HG03039 (cell line): ENCODE measurements around the gene EDEM1.
"Not testable (repeated sequence)": the region's sequence is repeated elsewhere in the genome, so short reads cannot be mapped to it uniquely, and the experiment has no call there.

ENCODE experiments used
- ATAC-seq: cut with Tn5 transposase; IDR thresholded peaks from one replicate; pipeline ENCODE4 v1.9.1; 2021; ENCODE audit warnings: mild to moderate bottlenecking, moderate library complexity; ENCODE audit not compliant: unreplicated experiment

Gene EDEM1

GRCh38 chr3:5187156-5187919 lies at the start of gene EDEM1:
Gene EDEM1 (plus strand): TSS chr3:5187707. CDS start chr3:5187806, 99 bp downstream.
- ATAC-seq: peak; percentile 86

DNA sequence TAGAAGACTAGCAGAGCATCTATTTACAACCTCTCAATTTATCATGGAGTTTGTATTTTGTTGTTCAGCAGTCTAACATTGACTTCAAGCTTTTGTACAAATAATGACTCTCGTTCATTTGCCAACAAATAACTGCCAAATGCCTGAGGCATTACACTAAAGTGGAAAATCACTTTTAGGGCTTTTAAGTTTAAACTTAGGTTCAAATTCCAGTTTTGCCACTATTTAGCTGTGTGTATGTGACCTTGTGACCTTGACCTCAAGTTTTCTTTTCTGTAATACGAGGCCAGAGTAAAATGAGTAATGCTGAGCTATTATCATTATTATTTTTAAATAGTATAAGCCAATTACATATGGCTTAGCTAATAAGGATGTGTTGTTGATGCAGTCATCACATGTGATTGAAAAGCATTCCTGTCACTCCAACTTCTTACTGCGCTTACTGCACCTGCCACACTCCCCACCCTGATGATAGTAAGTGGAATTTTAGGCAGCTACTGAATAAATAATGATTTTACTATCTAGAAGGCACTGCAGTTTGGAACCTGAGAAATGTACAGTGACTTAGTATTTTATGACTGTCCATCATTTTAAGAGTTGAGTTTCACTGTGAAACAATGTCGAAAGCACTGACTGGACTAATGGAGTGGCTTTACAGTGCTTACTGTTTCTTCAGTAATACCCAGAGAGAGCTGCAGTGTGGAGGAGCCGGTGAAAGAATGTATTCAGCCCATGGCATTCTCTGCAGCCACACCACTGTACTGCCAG lies 49.1 kb upstream of the EDEM1 start:
- ATAC-seq: no peak

DNA sequence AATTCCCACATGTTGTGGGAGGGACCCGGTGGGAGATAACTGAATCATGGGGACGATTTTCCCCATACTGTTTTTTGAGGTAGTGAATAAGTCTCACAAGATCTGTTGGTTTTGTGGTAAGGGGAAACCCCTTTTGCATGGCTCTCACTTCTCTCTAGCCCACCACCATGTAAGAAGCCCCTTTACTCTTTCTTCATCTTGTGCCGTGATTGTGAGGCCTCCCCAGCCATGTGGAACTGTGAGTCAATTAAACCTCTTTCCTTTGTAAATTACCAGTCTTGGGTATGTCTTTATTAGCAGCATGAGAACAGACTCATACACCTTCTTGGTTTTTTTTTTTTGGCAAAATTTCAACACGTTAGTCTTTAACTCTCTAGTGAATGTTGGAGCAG lies 47.3 kb upstream of the EDEM1 start:
- peak; percentile 46 for ATAC-seq

DNA sequence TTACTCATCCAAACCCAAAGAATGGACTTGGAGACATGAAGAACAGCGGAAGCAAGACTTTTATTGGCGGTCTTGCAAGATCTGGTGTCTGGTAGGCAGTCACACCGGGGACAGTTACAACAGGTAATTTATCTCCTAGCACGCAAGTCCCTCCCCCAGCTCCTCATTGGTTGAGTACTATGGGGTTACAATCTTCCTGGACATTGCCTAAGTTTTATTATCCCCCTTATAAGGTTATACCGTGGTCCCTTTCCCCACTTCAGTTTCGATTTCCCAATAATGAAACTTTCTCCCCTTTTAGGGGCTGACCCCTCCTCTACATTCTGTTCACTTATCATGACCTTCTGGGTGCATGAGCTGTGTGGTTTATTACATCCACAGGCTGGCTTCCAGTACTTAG lies 46.7 kb upstream of the EDEM1 start:
- ATAC-seq: no peak

- ATAC-seq: no peak
Measured at GRCh38 chr3:5141760-5142159, 45.7 kb upstream of the EDEM1 start.

DNA sequence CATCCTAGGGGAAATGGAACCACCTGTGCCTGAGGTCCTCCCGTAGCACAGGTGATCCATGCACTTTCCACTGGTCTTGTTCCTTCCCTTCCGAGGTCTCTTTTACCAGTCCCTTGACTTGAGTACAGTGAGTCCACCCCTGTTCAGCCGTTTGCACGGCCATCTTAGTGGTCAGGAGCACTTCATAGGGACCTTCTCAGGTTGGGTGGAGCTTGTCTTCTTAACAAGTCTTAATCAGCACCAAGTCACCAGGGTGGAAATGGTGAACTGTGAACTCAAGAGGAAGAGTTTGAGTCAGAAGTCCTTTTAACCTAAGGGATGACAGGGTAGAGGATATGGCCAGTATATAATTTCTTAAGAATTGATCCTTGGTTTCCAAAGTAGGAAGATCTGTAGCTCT lies 44.0 kb upstream of the EDEM1 start:
- ATAC-seq: no peak

- no peak for ATAC-seq
Measured at GRCh38 chr3:5144316-5144994, 43.1 kb upstream of the EDEM1 start.

- ATAC-seq: no peak
Measured at GRCh38 chr3:5145120-5145519, 42.4 kb upstream of the EDEM1 start.

DNA sequence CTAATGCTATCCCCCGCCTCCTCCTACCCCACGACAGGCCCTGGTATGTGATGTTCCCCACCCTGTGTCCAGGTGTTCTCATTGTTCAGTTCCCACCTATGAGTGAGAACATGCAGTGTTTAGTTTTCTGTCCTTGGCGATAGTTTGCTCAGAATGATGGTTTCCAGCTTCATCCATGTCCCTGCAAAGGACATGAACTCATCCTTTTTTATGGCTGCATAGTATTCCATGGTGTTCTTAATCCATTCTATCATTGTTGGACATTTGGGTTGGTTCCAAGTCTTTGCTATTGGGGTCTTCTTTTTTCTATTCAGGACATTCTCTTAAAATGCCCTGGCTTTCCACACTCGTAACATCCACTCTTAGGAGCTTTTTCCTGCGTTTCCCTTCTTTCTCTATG lies 40.4 kb upstream of the EDEM1 start:
- not testable (repeated sequence) for ATAC-seq

DNA sequence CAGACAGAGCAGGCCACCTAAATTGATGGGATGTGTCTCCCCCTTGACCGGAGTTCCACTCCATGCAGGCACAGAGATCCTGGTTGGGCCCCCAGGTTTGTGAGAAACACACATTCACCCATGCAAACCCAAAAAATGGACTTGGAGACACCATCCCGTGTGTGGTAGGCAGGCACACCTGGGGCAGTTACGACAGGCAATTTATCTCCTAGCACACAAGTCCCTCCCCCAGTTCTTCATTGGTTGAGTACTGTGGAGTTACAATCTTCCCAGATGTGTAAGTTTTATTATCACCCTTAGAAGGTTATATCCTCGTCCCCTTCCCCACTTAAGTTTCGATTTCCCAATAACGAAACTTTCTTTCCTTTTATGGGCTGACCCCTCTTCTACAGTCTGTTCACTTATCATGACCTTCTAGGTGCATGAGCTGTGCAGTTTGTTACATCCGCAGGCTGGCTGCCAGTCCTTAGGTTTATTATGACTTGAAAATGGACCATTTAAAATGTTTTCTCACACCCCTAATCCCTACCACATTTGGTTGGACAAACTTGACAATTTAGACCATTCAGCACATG lies 38.1 kb upstream of the EDEM1 start:
- ATAC-seq: no peak

DNA sequence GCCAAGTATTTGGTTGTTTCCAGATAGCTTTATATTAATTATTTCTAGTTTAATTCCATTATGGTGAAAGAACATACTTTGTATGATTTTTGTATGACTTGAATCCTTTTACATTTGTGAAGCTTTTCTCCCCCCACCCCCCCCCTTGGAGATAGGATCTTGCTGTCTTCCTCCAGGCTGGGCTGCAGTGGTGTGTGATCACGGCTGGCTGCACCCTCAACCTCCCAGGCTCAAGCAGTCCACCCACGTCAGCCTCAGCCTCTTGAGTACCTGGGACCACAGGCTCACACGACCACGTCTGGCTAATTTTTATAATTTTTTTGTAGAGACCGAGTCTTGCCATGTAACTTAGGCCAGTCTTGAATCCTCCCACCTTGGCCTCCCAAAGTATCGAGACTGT lies 35.9 kb upstream of the EDEM1 start:
- peak; percentile 63 for ATAC-seq

DNA sequence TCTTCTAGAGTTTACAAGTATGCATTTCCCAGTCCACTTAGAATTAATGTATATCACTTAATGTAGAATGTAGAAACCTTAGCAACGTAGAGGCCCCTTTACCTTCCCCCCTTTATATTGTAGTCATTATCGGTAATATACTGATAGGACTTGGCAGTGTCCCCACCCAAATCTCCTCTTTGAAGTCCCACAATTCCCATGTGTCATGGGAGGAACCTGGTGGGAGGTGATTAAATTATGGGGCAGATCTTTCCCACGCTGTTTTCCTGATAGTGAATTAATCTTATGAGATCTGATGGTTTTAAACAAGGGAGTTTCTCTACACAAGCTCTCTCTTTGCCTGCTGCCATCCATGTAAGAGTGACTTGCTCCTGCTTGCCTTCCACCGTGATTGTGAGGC lies 34.4 kb upstream of the EDEM1 start:
- ATAC-seq: no peak

GRCh38 chr3:5155241-5155640 lies 32.3 kb upstream of the EDEM1 start:
- no peak for ATAC-seq

DNA sequence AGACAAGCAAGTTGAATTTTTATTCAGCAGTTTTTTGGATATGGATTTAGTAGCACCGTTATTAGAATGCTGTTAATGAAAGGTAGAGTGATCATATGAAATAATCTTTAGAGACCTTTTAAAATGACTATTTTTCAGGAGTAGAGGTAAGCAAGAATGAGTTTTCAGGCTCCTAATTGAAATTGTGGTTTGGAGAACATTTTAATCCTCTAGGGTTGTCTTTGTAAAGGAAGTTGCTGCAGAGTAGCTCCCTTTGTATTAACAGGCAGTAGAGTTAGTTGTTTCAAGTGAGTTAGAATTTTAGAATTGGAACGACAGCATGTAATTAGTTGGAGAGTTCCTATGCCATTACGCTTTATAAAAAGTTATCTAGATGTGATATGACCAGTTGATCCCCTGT lies 27.2 kb upstream of the EDEM1 start:
- no peak for ATAC-seq

- no peak for ATAC-seq
Measured at GRCh38 chr3:5160940-5161858, 26.3 kb upstream of the EDEM1 start.

- ATAC-seq: no peak
Measured at GRCh38 chr3:5162102-5162501, 25.4 kb upstream of the EDEM1 start.

GRCh38 chr3:5165698-5166097 lies 21.8 kb upstream of the EDEM1 start:
- ATAC-seq: no peak

DNA sequence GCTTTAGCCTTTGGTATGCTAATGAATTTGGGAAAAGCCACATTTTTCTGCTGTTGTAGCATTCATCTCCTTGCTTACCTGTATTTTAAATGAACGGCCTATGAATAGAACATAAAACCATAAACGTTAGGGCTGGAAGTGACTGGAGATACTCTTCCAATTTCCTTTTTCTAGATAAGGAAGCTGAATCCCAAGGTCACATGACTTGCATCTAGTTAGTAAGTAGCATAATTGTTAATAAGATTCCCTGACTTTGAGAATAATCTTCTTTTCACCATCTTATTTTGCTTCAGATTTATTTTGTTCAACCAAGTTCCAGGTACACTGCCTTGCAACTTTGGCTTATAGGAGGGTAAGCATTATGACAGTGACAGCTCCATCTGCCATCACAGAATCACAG lies 20.7 kb upstream of the EDEM1 start:
- ATAC-seq: no peak

DNA sequence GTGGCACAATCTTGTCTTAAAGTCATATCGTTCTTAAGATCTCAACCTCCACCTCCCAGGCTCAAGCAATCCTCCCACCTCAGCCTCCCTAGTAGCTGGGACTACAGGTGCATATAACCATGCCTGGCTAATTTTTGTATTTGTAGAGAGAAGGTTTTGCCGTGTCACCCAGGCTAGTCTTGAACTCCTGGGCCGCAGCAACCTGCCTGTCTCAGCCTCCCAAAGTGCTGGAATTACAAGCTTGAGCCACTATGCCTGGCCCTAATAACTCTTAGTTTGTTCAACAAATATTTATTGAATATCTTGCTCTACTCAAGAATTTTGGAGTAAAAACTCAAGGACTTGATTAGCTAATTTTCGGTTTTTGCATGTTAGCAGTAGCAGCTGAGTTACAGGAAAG lies 19.4 kb upstream of the EDEM1 start:
- ATAC-seq: no peak

- ATAC-seq: no peak
Measured at GRCh38 chr3:5169807-5170206, 17.7 kb upstream of the EDEM1 start.
